HG03196 (cell line): ENCODE results near the gene GCH1.

Experiments used
- ATAC-seq: cut with Tn5 transposase; IDR thresholded peaks from one replicate; pipeline ENCODE4 v1.9.1; 2021; ENCODE audit not compliant: unreplicated experiment

GCH1 gene

DNA sequence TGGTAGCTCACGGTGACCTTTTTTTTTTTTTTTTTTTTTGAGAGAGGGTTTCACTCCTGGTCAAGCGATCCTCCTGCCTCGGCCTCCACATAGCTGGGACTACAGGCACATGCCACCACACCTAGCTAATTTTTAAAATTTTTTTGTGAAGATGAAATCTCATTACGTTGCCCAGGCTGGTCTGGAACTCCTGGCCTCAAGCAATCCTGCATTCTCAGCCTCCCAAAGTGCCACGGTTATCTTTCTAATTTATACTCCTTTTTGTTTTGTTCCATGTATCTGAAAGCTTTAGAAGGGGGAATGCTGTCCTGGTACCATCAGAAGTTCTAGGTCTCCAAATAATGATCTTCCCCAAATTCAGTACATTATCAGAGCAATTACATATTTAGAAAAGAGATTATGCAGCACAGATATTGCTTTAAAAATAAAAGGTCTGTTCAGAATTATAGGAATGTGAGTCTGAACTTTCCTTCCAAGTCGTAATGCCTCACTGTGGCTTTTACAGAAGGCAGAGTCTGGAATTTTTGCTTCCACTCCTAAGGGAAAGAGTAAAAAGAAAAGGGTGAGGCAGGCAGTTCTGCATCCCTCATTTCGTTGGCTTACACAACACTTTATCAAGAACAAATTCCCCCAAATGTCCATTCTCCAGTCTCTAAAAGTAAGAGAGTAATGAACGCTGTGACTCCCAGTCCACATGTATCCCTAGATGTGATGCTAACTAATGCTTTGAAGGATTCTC is 73.0 kb downstream of the GCH1 start:
- ATAC-seq, result no peak

DNA sequence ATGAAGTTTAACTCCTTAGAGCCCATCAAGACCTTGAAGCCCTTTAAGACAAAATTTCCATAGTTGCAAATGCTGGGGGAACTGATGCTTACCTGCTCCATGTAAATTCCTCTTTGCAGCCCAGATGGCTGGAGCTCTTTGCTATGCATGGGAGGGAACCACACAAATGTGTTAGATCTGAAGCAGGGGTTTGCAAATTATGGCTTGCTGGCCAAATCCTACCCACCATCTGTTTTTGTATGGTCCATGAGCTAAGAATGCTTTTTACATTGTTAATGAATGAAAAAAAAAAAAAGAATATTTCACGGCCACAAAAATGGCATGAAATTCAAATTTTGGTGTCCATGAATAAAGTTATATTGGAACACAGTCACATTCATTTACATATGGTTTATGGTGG is 74.6 kb downstream of the GCH1 start:
- no peak for ATAC-seq

DNA sequence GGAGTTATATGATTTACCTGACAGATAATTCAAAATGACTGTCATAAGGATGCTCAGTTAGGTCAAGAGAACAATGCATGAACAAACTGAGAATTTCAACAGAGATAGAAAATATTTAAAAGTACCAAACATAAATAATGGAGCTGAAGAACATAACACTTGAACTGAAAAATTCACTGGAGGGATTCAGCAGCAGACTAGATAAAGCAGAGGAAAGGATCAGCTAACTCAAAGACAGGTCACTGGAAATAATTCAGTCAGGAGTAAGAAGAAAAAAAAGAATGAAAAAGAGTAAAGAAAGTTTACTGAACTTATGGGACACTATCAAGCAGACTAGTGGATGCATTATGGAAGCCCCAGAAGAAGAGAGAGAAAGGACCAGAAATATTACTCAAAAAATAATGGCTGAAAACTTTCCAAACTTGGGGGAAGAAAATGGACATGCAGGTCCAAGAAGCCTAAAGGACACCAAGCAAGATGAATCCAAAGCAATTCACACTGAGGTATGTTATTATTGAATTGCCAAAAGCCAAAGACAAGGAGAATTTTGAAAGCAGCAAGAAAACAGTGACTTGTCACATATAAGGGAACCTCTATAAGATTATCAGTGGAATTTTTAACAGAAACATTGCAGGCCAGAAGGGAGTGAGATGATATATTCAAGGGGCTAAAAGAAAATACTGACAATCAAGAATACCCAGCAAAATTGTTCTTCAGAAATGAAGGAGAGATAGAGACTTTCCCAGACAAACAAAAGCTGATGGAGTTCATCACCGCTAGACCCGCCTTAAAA is 78.7 kb downstream of the GCH1 start:
- no peak for ATAC-seq

DNA sequence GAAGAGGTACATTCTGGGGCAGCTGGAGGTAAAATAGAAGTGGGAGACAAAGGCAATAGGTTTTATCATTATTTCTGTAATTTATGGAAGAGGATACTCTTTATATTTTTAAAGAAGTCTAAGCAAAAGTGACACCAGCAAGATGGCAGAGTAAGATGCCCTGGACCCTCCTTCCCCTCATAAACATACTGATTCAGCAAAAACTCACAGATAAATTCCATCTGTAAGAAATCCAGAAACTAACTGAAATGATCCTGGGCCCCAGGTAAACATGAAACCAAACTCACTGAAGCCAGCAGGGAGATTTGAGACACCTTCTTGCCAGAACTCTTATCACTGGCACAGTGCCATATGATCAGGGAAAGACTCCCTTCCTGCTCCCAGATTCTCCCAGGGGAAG is 79.9 kb downstream of the GCH1 start:
- ATAC-seq, result no peak

DNA sequence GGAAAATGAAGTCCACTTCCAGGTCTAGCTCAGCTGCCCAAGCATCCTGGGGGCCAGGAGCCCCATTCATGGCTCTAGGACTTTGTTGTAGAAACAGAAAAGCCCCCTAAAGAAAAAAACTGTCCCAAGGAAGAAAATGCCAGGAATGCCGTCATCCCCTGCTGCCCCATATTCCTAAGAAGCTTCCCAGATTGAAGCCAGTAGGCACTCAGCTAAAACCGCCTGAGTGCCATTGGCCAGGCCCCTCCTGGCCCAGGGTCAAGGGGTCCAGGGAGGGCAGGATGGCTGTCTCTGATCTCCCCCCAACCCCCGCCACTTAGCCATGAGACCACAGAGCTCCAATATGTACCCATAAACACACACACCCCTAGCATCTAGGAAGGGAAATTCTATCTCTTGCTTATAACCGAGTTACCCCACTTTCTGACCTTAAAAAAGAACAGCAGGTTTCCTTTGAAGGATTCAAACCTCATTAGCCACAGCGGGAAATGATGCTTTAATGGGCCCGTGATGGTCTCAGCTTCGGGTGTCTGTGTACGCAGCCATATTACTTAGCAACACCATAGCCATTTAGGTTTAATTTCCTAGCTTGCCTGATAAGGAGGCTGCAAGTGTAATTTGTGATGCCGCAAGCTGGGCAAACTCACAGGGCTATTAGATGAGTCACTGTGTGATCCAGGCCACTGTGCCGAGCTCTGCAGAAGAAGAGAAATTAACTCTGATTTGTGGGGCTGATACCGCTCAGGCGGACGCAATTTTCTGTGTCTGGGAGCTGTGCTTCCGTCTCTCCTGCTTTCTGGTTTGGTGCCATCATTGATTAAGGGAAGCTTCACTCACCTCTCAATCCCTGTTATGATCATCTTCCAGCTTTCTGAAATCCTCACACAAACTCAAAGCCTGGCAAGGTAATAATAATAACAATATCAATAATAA is 84.2 kb downstream of the GCH1 start:
- no peak for ATAC-seq

DNA sequence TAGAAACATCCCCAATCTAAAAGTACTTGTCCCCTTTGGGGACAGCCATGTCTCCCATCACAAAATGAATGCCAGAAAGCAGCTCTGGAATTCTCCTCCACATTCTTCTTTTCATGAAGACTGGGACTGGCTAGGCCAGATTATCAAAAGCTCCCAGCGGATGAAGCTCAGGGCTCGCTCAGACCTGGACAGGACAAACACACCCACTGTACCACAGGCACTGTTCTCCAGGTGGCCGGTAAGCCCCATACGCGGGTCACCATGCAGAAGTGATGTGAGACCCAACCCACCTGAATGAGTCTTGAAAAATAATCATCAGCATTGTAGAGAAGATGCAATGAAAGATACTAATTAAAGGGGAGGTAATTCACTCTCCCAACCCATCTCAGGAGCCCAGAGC is 85.1 kb downstream of the GCH1 start:
- ATAC-seq, result no peak

DNA sequence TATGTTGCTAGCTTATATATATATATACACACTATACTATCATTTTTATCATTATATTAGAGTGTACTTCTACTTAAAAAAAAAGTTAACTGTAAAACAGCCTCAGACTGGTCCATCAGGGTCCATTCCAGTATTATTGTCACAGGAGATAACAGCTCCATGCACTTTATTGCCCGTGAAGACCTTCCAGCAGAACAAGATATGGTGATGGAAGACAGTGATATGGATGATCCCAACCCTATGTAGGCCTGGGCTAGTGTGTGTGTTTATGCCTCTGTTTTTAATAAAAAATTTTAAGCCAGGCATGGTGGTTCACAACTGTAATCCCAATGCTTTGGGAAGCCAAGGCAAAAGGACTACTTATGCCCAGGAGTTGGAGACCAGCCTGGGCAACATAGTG is 86.2 kb downstream of the GCH1 start:
- ATAC-seq, result no peak

DNA sequence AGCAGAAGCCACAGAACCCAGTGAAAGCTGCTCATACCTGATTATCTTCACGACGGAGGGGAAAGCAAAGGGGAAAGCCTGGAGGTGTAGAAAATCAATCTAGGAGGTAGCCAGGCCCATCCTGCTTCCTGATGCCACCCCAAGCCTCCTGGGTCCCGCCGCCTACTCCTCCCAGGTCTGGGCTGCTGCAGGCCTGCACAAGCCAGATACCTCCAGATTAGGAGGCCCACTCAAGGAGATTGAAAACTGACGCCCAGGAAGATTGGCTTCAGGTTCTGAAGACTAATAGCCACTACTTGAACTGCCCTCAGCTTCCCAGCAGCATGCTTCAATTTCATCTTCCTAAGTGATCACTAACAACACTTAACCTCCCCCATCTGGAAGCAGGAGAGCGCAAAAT is 87.1 kb downstream of the GCH1 start:
- no peak for ATAC-seq

GRCh38 chr14:54815016-54815415 is 87.6 kb downstream of the GCH1 start:
- ATAC-seq, result no peak

GRCh38 chr14:54814076-54814475 is 88.5 kb downstream of the GCH1 start:
- no peak for ATAC-seq

DNA sequence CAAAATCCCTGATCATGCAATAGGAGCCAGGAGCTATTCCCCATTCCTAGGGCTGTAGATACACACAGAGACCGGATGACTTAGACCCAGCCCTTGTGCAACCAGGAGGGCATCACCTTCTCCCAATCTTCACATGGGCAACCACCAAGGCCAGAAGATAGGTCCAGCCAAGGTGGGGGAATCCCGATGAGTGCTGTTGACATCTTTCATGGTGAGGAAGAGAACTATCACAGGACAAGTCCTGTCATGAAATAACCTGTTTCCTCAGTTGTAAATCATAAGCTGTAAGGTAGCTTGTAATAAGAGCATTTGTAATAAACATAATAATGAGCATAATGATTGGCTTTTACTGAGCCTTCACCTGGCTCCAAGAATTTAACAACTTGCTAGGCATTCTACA is 89.5 kb downstream of the GCH1 start:
- ATAC-seq, result no peak

- no peak for ATAC-seq
These were observed 90.0 kb downstream of the GCH1 start for GRCh38 chr14:54812617-54813016.

- no peak for ATAC-seq
These were observed 92.9 kb downstream of the GCH1 start for GRCh38 chr14:54809767-54810166.

- ATAC-seq, result no peak
These were observed 94.1 kb downstream of the GCH1 start for GRCh38 chr14:54808326-54809161.

- ATAC-seq, result no peak
These were observed 94.7 kb downstream of the GCH1 start for GRCh38 chr14:54807881-54808280.

DNA sequence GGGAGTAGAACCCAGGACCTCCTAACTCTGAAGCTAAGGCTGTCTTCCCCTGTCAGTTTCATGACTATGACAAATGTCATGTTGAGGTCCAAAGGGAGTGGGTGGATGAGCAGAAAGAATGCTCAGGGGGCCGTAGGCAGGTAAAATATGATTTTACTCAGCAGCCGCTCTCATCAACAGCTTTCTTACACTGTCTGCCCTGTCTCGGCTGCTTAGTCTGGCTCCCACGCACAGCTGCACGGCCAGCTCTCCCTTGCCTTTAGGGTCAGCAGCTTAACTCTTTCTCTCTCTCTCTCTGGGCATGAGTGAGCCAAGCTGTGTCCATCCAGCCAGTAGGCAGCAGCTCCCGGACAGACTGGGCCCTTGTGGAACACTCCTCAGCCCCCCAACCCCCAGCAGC is 95.2 kb downstream of the GCH1 start:
- no peak for ATAC-seq

DNA sequence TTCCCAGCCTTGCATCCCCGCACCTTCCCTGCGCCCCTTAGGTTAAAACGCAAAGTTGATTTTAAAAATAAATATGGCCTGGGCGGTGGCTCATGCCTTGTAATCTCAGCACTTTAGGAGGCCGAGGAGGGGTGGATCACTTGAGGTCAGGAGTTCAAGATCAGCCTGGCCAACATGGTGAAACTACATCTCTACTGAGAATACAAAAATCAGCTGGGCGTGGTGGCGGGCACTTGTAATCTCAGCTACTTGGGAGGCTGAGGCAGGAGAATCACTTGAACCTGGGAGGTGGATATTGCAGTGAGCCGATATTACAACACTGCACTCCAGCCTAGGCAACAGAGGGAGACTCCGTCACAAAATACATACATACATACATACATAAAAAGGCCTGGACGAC is 96.0 kb downstream of the GCH1 start:
- no peak for ATAC-seq

GRCh38 chr14:54805445-54806322 is 96.9 kb downstream of the GCH1 start:
- ATAC-seq, result no peak

- ATAC-seq, result no peak
These were observed 97.6 kb downstream of the GCH1 start for GRCh38 chr14:54805070-54805444.
